HG03097 (cell line): Measurements from ENCODE around the gene MEGF11.

Experiments
- ATAC-seq: cut with Tn5 transposase; IDR thresholded peaks from one replicate; pipeline ENCODE4 v1.9.1; 2021; ENCODE audit not compliant: unreplicated experiment, low FRiP score

Gene MEGF11

GRCh38 chr15:65963358-65963757 is 290.2 kb downstream of the MEGF11 start:
- no peak for ATAC-seq

DNA sequence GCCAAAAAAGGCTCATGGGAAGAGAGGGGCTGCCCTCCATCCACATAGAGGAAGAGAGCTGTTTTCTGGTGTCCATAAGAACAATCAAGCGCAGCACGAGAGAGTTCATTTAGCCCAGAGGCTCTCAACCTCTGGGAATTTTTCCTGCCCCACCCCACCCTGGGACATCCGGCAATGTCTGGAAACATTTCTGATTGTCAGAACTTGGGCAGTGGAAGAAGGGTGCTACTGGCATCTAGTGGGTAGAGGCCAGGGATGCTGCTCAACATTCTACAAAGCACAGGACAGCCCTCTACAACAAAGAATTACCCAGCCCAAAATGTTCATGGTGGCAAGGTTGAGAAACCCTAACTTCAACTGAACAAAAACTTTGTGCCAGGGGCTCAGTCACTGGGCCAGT is 291.4 kb downstream of the MEGF11 start:
- ATAC-seq = no peak

GRCh38 chr15:65960586-65960985 is 293.0 kb downstream of the MEGF11 start:
- no peak for ATAC-seq

GRCh38 chr15:65958835-65959234 is 294.7 kb downstream of the MEGF11 start:
- ATAC-seq = no peak

DNA sequence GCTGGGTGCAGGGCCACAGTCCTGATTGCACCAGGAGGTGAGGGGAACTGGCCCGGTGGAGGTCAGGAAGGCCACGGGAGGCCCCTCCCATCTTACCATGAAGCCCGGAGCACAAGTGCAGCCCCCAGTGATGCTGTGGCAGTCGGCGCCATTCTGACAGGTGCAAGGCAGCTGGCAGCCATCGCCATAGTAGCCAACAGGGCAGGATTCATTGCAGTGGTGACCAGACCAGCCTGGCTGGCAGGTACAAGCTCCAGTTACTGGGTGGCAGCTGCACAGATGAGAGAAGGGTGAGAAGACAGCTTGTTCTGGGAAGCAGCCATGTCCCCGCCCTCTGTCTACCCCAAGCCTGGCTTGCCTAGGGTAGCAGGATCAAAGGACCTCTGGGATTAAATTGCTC is 296.1 kb downstream of the MEGF11 start:
- ATAC-seq = no peak

- no peak for ATAC-seq
Observed at GRCh38 chr15:65956899-65957298, 296.7 kb downstream of the MEGF11 start.

- ATAC-seq = no peak
Observed at GRCh38 chr15:65956307-65956706, 297.2 kb downstream of the MEGF11 start.

- ATAC-seq = no peak
Observed at GRCh38 chr15:65954289-65954741, 299.2 kb downstream of the MEGF11 start.

DNA sequence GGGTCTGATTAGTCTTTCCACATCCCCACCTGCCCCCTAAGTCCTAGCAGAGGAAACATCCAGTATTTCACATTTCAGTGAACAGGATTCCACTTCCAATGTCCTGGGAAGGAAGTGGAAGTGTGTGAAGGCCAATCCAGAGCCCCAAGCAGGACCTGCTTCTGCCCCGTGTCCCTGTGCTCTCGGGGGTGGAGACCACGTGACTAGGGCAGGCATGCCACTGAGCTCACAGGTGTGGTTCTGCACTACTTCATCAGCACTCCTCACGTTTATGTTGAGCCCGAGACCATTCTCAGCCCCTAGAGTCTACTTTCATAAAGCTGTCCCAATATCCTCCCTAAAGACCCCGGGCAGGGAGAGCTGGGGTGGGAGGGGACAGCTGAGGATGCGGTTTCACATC is 299.9 kb downstream of the MEGF11 start:
- no peak for ATAC-seq

DNA sequence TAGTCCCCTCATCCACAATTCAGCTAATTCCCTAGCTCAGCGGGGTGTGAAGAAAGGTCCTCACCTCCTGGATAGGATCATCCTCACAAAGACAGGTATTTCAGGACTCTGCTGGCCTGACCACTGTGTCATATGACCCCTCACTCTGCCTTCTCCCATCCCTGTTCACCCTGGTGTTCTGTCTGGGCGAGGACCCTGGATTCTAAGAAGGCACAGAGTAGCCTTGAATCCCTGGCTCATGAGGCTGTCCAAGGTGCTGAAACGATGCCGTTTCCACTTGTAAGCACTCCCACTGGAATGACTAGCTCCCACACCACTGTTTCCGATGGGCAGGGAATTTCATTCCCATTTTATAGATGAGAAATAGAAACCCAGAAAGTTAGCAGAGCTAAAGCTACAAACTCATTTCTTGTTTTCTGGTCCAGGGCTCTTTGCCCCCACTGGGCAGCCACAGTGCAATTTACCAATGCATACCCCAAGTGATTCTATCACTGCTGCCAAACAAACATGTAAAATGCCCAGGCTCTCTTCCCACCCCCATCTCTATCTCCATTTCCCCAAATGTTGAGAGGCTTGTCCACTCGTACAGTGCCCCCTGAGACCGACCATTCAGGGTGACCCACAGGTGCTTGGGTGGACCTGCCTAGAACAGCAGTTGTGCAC is 301.0 kb downstream of the MEGF11 start:
- ATAC-seq = no peak

GRCh38 chr15:65951007-65951406 is 302.5 kb downstream of the MEGF11 start:
- no peak for ATAC-seq

- no peak for ATAC-seq
Observed at GRCh38 chr15:65949491-65949890, 304.1 kb downstream of the MEGF11 start.

- no peak for ATAC-seq
Observed at GRCh38 chr15:65949011-65949410, 304.5 kb downstream of the MEGF11 start.

GRCh38 chr15:65948383-65948782 is 305.2 kb downstream of the MEGF11 start:
- no peak for ATAC-seq

DNA sequence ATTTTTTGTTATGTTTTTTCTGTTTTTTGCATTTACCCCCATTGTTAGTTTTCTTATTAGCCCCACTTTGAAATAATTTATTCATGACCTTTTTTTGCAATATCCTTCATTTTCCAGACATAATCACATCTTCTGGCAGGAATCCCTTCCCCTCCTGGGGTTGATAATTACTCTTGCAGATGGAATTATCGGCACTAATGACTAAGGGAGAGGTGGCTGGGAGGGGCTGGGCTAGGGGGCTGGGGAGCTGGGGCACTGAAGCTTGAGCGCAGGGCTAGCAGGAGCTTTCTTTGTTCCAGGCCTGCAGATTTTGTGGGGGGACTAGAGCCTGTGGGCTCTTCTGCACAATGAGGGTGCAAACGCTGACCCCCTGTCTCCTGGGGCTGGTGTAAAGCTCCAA is 306.5 kb downstream of the MEGF11 start:
- no peak for ATAC-seq

GRCh38 chr15:65945616-65946015 is 307.9 kb downstream of the MEGF11 start:
- ATAC-seq = no peak

- ATAC-seq = no peak
Observed at GRCh38 chr15:65944404-65944803, 309.1 kb downstream of the MEGF11 start.

DNA sequence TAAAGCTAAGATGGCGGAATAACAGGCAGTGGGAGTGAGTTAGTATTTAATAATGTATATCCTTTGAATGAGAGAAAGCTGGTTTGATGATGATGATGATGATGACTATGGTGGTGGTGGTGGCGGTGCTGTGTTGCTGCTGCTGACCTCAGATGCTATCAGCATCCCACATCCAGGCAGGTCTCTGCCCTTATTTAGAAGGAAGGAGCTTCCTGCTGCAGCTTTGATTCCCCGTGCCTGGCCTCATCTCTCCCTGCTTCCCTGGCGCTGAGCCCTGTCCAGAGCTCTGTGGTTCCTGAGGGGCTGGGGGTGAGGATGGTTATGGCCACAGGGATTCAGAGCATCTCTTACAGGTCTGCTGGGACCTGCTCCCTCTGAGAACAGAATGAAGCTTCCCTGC is 311.1 kb downstream of the MEGF11 start:
- no peak for ATAC-seq

GRCh38 chr15:65940618-65940909 is 313.0 kb downstream of the MEGF11 start:
- no peak for ATAC-seq

DNA sequence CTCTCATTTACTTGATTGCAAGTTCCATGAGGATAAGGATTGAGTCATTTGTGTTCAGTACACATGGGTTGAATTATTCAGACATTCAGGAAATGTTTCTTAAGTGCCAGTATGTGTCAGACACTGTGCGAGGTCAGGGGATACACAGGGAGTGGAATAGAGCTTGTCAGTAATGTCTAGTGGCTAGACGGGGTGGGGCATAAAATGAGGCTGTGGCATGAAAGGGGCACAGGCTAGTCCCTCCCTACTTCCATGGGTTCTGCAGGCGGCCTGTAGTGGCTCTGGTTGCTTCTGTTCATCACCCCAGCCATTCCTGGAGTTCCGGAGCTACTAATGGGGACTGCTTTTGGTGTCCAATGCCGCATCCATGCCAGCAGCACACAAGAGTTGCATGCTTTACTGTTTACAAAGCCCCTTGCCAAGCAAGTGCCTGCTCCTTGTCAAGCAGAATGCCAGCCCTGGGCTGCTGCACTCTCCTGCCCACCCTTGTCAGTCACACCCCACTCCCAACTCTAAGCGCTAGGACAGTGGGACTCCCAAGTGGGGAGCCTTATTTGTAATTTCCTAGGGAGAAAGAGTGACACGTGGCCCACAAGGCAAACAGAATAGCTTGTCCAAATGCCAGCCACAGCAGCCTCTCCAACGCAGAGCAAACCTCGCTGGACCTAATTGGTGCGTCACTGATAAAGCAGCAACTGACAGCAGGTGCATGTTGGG is 313.5 kb downstream of the MEGF11 start:
- no peak for ATAC-seq

GRCh38 chr15:65938604-65939003 is 314.9 kb downstream of the MEGF11 start:
- ATAC-seq = no peak

- no peak for ATAC-seq
Observed at GRCh38 chr15:65937476-65937875, 316.1 kb downstream of the MEGF11 start.
